Spleen (tissue), 7 donors: Measurements from ENCODE around the gene KLHDC8A.

Experiments used
- POLR2A ChIP-seq, 3 donors: fragments of 450-650 bp; IDR thresholded peaks; one replicate each; pipeline ENCODE4 v1.5.1; 2017; ENCODE audit warnings: antibody characterized with exemption in 3 of 3, mild to moderate bottlenecking in 1 of 3
- TF ChIP-seq, protein P1 (sequence below), 11 experiments: fragments of 200-600 bp in 7 of 11; fragments of 450-650 bp in 4 of 11; sonication (generic) in 4 of 11; IDR thresholded peaks in 8 of 11; conservative IDR thresholded peaks in 3 of 11; 1 replicate in 7 of 11; 2 replicates in 4 of 11; pipeline versions ENCODE4 v1.4.0 to v1.8.0; 2016 to 2021; ENCODE audit warnings: antibody characterized with exemption in 11 of 11, inconsistent platforms in 4 of 11, mild to moderate bottlenecking in 1 of 11
- donor health status: DM: no; HTN: no; CAD: no; lungs with moderate emphysema.
- donor health status: DM: no; HTN: no; CAD: no.
- donor health status: DM: no; HTN: no; CAD: no.

DNA sequence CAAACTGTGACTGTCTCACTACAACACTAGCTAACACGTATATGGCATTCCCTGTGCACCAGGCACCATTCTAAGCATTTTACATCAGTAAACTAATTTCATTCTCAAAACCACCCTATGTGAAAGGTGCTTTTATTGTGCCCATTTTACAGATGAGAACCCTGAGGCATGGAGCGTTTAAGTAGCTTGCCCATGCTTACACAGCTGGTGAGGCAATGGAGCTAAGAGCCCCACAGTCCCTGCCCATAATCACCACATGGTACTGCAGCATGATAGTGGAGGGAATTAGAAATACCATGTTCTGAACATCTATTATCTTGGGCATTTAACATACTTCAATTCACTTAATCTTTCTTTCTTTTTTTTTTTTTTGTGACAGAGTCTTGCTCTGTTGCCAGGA is 31.1 kb upstream of the KLHDC8A start:
- TF ChIP-seq, protein P1, sequence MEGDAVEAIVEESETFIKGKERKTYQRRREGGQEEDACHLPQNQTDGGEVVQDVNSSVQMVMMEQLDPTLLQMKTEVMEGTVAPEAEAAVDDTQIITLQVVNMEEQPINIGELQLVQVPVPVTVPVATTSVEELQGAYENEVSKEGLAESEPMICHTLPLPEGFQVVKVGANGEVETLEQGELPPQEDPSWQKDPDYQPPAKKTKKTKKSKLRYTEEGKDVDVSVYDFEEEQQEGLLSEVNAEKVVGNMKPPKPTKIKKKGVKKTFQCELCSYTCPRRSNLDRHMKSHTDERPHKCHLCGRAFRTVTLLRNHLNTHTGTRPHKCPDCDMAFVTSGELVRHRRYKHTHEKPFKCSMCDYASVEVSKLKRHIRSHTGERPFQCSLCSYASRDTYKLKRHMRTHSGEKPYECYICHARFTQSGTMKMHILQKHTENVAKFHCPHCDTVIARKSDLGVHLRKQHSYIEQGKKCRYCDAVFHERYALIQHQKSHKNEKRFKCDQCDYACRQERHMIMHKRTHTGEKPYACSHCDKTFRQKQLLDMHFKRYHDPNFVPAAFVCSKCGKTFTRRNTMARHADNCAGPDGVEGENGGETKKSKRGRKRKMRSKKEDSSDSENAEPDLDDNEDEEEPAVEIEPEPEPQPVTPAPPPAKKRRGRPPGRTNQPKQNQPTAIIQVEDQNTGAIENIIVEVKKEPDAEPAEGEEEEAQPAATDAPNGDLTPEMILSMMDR (IDR thresholded peaks at IDR 0.05 in 8 of 11, conservative IDR thresholded peaks at IDR 0.05 in 3 of 11): no peak
- TF ChIP-seq POLR2A (IDR thresholded peaks at IDR 0.05): no peak
